ENCODE measurements around the gene BBS9.

The BBS9 gene

GRCh38 chr7:33591490-33591889 lies 462.1 kb downstream of the BBS9 start:
- H3K4me3 ChIP-seq (ENCODE audit: low read depth, low read length): no peak overlapping the region
- 0 out of 2 replicates have a peak, but pooled peaks have one; percentile 7 for TF ChIP-seq CTCF (IDR thresholded peaks at IDR 0.05; ENCODE audit: control insufficient read depth, extremely low read depth, insufficient read depth)
- peak; percentile 28 for DNase-seq (ENCODE audit: low read depth)

- no peak for TF ChIP-seq CTCF (IDR thresholded peaks at IDR 0.05; ENCODE audit: control insufficient read depth, extremely low read depth, insufficient read depth)
- no peak for DNase-seq (ENCODE audit: low read depth)
- no peak overlapping the region for H3K4me3 ChIP-seq (ENCODE audit: low read depth, low read length)
These were observed 463.4 kb downstream of the BBS9 start for GRCh38 chr7:33592718-33593117.

- TF ChIP-seq CTCF (IDR thresholded peaks at IDR 0.05; ENCODE audit: control insufficient read depth, extremely low read depth, insufficient read depth): no peak
- no peak overlapping the region for H3K4me3 ChIP-seq (ENCODE audit: low read depth, low read length)
- no peak for DNase-seq (ENCODE audit: low read depth)
These were observed 464.2 kb downstream of the BBS9 start for GRCh38 chr7:33593611-33594010.

- no peak for DNase-seq (ENCODE audit: low read depth)
- H3K4me3 ChIP-seq (ENCODE audit: low read depth, low read length): no peak overlapping the region
- TF ChIP-seq CTCF (IDR thresholded peaks at IDR 0.05; ENCODE audit: control insufficient read depth, extremely low read depth, insufficient read depth): no peak
These were observed 467.3 kb downstream of the BBS9 start for GRCh38 chr7:33596686-33597085.

- no peak for TF ChIP-seq CTCF (IDR thresholded peaks at IDR 0.05; ENCODE audit: control insufficient read depth, extremely low read depth, insufficient read depth)
- no peak overlapping the region for H3K4me3 ChIP-seq (ENCODE audit: low read depth, low read length)
- no peak for DNase-seq (ENCODE audit: low read depth)
These were observed 467.8 kb downstream of the BBS9 start for GRCh38 chr7:33597181-33597580.

GRCh38 chr7:33601101-33601500 lies 471.7 kb downstream of the BBS9 start:
- H3K4me3 ChIP-seq (ENCODE audit: low read depth, low read length): no peak overlapping the region
- TF ChIP-seq CTCF (IDR thresholded peaks at IDR 0.05; ENCODE audit: control insufficient read depth, extremely low read depth, insufficient read depth): no peak
- DNase-seq (ENCODE audit: low read depth): no peak

GRCh38 chr7:33601884-33602283 lies 472.5 kb downstream of the BBS9 start:
- no peak for TF ChIP-seq CTCF (IDR thresholded peaks at IDR 0.05; ENCODE audit: control insufficient read depth, extremely low read depth, insufficient read depth)
- H3K4me3 ChIP-seq (ENCODE audit: low read depth, low read length): no peak overlapping the region
- no peak for DNase-seq (ENCODE audit: low read depth)

Measured in LNCaP clone FGC (cell line).